K562 (cell line): Measurements from ENCODE around the gene LRRC8E. TPM values are rescaled to one million over a fixed set of nuclear protein-coding genes. Genes with fewer than 3 reads are reported as not detected.

Experiments used
- CEBPG ChIP-seq, 3 experiments: fragments of 200-800 bp in 1 of 3; sonication (Bioruptor generic) in 1 of 3; sonication (generic) in 1 of 3; formaldehyde crosslinking in 1 of 3; IDR thresholded peaks in 2 of 3; conservative IDR thresholded peaks in 1 of 3; 2 replicates each; pipeline versions ENCODE4 v1.6.1 to v1.8.0; 2016 to 2022; ENCODE audit warnings: missing compliant biosample characterization in 2 of 3, missing genetic modification characterization in 2 of 3, mild to moderate bottlenecking in 1 of 3, missing genetic modification reagents in 1 of 3
- ESRRA ChIP-seq: fragments of 450-650 bp; IDR thresholded peaks from 2 replicates; pipeline ENCODE4 v1.6.1; 2014; ENCODE audit warnings: low read depth, mild to moderate bottlenecking, moderate library complexity, borderline replicate concordance
- ESRRB ChIP-seq: fragments of 250-450 bp; sonication (Bioruptor Pico); IDR thresholded peaks from 2 replicates; pipeline ENCODE4 v1.5.0; 2020; ENCODE audit warnings: mild to moderate bottlenecking, moderate library complexity, borderline replicate concordance
- FIP1L1 ChIP-seq: fragments of 200-400 bp; formaldehyde crosslinking; IDR thresholded peaks from 2 replicates; pipeline ENCODE4 v1.6.1; 2018; ENCODE audit warnings: mild to moderate bottlenecking, low read depth, low read length; ENCODE audit not compliant: poor library complexity, severe bottlenecking
- FOXA3 ChIP-seq, 2 experiments: fragments of 450-650 bp in 1 of 2; sonication (generic) in 1 of 2; formaldehyde crosslinking; IDR thresholded peaks in 1 of 2; conservative IDR thresholded peaks in 1 of 2; 2 replicates each; pipeline versions ENCODE4 v1.4.0 to v1.8.0; 2020 to 2022; ENCODE audit warnings: mild to moderate bottlenecking in 2 of 2, missing genetic modification reagents in 1 of 2
- KLF1 ChIP-seq: fragments of 450-650 bp; IDR thresholded peaks from 2 replicates; pipeline ENCODE4 v1.6.1; 2016; ENCODE audit warnings: missing genetic modification characterization, missing compliant biosample characterization
- LEF1 ChIP-seq: fragments of 450-650 bp; IDR thresholded peaks from 2 replicates; pipeline ENCODE4 v1.6.1; 2016; ENCODE audit warnings: mild to moderate bottlenecking
- NUFIP1 ChIP-seq: fragments of 450-650 bp; IDR thresholded peaks from 2 replicates; pipeline ENCODE4 v1.6.1; 2018; ENCODE audit not compliant: partially characterized antibody
- POLR2G ChIP-seq: fragments of 200-400 bp; formaldehyde crosslinking; IDR thresholded peaks from 2 replicates; pipeline ENCODE4 v1.6.1; 2017; ENCODE audit warnings: low read depth, mild to moderate bottlenecking, antibody characterized with exemption, low read length, moderate library complexity
- PRMT5 ChIP-seq: sonication (generic); formaldehyde crosslinking; IDR thresholded peaks from 2 replicates; pipeline ENCODE4 v1.5.0; 2020; ENCODE audit warnings: missing genetic modification reagents
- PRPF4 ChIP-seq: fragments of 200-400 bp; formaldehyde crosslinking; IDR thresholded peaks from one replicate; pipeline ENCODE4 v1.6.1; 2017; ENCODE audit warnings: low read length, low read depth, mild to moderate bottlenecking; ENCODE audit not compliant: insufficient read depth, poor library complexity, severe bottlenecking
- SREBF2 ChIP-seq: sonication (generic); formaldehyde crosslinking; IDR thresholded peaks from 2 replicates; pipeline ENCODE4 v1.4.0; 2020; ENCODE audit warnings: mild to moderate bottlenecking, missing genetic modification reagents
- TCF3 ChIP-seq: sonication (generic); formaldehyde crosslinking; IDR thresholded peaks from 2 replicates; pipeline ENCODE4 v1.4.0; 2020; ENCODE audit warnings: mild to moderate bottlenecking, missing genetic modification reagents
- ZBED1 ChIP-seq: IDR thresholded peaks from 2 replicates; pipeline ENCODE4 v1.6.1; 2014
- ZNF184 ChIP-seq: sonication (generic); formaldehyde crosslinking; IDR thresholded peaks from 2 replicates; pipeline ENCODE4 v1.5.0; 2020; ENCODE audit warnings: missing genetic modification reagents
- polyA plus RNA-seq, 8 experiments: library from polyadenylated mRNA; depleted of rRNA in 4 of 8; stranded (reverse) in 5 of 8; unstranded in 3 of 8; fragments of >200 nt; fragmentation: Nextera tagmentation in 2 of 8; fragmentation: Illumina TruSeq in 1 of 8; extraction: Ambion mirVana in 2 of 8; extraction: Trizol in 1 of 8; gene quantifications; 2 replicates each; pipeline versions ENCODE4 v1.2.1 to v1.2.3, GENCODE V29; 2011 to 2014; ENCODE audit warnings: inconsistent platforms in 1 of 8, missing spikeins in 1 of 8
- total RNA-seq, 7 experiments: library from RNA; depleted of rRNA in 6 of 7; stranded (reverse); fragments of >200 nt in 6 of 7; fragmentation: Illumina TruSeq in 2 of 7; extraction: Trizol in 2 of 7; gene quantifications; 2 replicates each; pipeline versions ENCODE4 v1.2.1 to v1.2.3, GENCODE V29; 2011 to 2021; ENCODE audit warnings: low replicate concordance in 1 of 7
- TF ChIP-seq, protein P1 (sequence below): sonication (generic); formaldehyde crosslinking; IDR thresholded peaks from 2 replicates; pipeline ENCODE4 v1.8.1; 2023; ENCODE audit warnings: mild to moderate bottlenecking, missing genetic modification reagents
- TF ChIP-seq, protein P2 (sequence below): fragments of 450-650 bp; formaldehyde crosslinking; IDR thresholded peaks from 2 replicates; pipeline ENCODE4 v1.4.0; 2022; ENCODE audit warnings: mild to moderate bottlenecking, moderate library complexity
- TF ChIP-seq, protein P3 (sequence below), 3 experiments: fragments of 200-800 bp in 1 of 3; sonication (Bioruptor generic) in 1 of 3; sonication (generic) in 1 of 3; formaldehyde crosslinking in 1 of 3; IDR thresholded peaks; 2 replicates each; pipeline versions ENCODE4 v1.6.1 to v1.8.0; 2016 to 2022; ENCODE audit warnings: mild to moderate bottlenecking in 2 of 3, missing compliant biosample characterization in 2 of 3, missing genetic modification characterization in 2 of 3, missing genetic modification reagents in 1 of 3
- TF ChIP-seq, protein P4 (sequence below): fragments of 200-800 bp; sonication (Bioruptor generic); IDR thresholded peaks from 2 replicates; pipeline ENCODE4 v1.6.1; 2017; ENCODE audit warnings: missing genetic modification characterization, missing compliant biosample characterization
- TF ChIP-seq, protein P5 (sequence below): fragments of 250-450 bp; sonication (Bioruptor Pico); IDR thresholded peaks from 2 replicates; pipeline ENCODE4 v1.5.0; 2021

The LRRC8E gene
- total and polyA plus RNA-seq, 9 of the 15 experiments (the other 6 are each of a cell fraction or from before 2014, with no cell fraction given) = 0.08 to 5.7 (median 3.5) TPM; not detected in 1

DNA sequence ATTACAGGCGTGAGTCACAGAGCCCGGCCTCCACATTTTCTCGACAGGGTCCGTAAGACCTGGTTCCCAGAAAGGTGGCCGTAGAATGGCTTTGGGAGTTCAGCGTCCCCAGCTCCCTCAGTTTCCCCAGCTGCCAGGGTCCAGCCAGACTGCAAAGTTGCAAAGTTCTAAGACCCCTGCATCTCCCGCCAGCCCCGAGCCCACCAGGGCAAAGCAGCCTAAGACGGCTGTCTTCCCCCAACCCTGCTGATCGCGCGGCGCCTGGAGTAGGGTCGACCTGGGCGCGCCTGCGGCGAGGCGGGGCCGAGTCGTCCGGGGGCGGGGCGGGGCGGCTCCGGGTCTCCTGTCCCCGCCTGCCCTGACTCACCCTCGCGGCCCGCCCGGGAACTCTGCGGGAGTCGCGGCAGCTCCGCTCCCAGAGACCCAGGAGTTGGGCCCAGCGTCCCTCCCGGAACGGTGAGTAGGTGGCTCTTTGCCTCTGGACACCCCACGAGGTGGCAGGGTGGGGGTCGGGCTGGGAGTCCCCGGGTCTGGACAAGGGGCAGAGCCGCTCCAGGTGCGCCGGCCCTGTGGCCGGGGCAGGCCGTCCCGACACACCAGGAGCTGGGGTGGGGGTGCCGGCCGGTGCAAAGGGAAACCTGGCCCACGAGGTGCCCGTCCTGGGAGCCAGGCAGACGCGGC is at the start of gene LRRC8E (continued):
- TF ChIP-seq, protein P1, sequence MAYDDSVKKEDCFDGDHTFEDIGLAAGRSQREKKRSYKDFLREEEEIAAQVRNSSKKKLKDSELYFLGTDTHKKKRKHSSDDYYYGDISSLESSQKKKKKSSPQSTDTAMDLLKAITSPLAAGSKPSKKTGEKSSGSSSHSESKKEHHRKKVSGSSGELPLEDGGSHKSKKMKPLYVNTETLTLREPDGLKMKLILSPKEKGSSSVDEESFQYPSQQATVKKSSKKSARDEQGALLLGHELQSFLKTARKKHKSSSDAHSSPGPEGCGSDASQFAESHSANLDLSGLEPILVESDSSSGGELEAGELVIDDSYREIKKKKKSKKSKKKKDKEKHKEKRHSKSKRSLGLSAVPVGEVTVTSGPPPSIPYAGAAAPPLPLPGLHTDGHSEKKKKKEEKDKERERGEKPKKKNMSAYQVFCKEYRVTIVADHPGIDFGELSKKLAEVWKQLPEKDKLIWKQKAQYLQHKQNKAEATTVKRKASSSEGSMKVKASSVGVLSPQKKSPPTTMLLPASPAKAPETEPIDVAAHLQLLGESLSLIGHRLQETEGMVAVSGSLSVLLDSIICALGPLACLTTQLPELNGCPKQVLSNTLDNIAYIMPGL (CRISPR knock-in tag) = 0 out of 2 replicates have a peak, but pooled peaks have one; percentile 50
- TF ChIP-seq SREBF2 (CRISPR knock-in tag) (no peak), FIP1L1 (no peak), NUFIP1 (no peak), ESRRA (0 out of 2 replicates have a peak, but pooled peaks have one; percentile 27), CEBPG (CRISPR knock-in tag; IDR thresholded peaks at IDR 0.05) (no peak), CEBPG (tag; conservative IDR thresholded peaks at IDR 0.05 in 1 of 2, IDR thresholded peaks at IDR 0.05 in 1 of 2) (no peak), ESRRB (CRISPR knock-in tag) (no peak), KLF1 (tag) (no peak), TCF3 (CRISPR knock-in tag) (0 out of 2 replicates have a peak, but pooled peaks have one; percentile 6), PRMT5 (CRISPR knock-in tag) (no peak), LEF1 (no peak), FOXA3 (CRISPR knock-in tag; conservative IDR thresholded peaks at IDR 0.05 in 1 of 2, IDR thresholded peaks at IDR 0.05 in 1 of 2) (no peak), PRPF4 (no peak), ZBED1 (no peak), ZNF184 (CRISPR knock-in tag) (no peak), POLR2G (peak; percentile 92)
- TF ChIP-seq, protein P2, sequence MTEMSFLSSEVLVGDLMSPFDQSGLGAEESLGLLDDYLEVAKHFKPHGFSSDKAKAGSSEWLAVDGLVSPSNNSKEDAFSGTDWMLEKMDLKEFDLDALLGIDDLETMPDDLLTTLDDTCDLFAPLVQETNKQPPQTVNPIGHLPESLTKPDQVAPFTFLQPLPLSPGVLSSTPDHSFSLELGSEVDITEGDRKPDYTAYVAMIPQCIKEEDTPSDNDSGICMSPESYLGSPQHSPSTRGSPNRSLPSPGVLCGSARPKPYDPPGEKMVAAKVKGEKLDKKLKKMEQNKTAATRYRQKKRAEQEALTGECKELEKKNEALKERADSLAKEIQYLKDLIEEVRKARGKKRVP = no peak
- TF ChIP-seq, protein P3, sequence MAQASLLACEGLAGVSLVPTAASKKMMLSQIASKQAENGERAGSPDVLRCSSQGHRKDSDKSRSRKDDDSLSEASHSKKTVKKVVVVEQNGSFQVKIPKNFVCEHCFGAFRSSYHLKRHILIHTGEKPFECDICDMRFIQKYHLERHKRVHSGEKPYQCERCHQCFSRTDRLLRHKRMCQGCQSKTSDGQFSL (CRISPR knock-in tag; IDR thresholded peaks at IDR 0.05) = peak; percentile 75
- TF ChIP-seq, protein P3 (tag; IDR thresholded peaks at IDR 0.05) = peak in 1 of 2 experiments; percentile 26; a peak in 1 of 4 replicates
- TF ChIP-seq, protein P4, sequence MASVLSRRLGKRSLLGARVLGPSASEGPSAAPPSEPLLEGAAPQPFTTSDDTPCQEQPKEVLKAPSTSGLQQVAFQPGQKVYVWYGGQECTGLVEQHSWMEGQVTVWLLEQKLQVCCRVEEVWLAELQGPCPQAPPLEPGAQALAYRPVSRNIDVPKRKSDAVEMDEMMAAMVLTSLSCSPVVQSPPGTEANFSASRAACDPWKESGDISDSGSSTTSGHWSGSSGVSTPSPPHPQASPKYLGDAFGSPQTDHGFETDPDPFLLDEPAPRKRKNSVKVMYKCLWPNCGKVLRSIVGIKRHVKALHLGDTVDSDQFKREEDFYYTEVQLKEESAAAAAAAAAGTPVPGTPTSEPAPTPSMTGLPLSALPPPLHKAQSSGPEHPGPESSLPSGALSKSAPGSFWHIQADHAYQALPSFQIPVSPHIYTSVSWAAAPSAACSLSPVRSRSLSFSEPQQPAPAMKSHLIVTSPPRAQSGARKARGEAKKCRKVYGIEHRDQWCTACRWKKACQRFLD = no peak
- TF ChIP-seq, protein P5, sequence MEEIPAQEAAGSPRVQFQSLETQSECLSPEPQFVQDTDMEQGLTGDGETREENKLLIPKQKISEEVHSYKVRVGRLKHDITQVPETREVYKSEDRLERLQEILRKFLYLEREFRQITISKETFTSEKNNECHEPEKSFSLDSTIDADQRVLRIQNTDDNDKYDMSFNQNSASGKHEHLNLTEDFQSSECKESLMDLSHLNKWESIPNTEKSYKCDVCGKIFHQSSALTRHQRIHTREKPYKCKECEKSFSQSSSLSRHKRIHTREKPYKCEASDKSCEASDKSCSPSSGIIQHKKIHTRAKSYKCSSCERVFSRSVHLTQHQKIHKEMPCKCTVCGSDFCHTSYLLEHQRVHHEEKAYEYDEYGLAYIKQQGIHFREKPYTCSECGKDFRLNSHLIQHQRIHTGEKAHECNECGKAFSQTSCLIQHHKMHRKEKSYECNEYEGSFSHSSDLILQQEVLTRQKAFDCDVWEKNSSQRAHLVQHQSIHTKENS (CRISPR knock-in tag) = no peak
